ENCODE results near the gene ZNF35.

The ZNF35 gene

DNA sequence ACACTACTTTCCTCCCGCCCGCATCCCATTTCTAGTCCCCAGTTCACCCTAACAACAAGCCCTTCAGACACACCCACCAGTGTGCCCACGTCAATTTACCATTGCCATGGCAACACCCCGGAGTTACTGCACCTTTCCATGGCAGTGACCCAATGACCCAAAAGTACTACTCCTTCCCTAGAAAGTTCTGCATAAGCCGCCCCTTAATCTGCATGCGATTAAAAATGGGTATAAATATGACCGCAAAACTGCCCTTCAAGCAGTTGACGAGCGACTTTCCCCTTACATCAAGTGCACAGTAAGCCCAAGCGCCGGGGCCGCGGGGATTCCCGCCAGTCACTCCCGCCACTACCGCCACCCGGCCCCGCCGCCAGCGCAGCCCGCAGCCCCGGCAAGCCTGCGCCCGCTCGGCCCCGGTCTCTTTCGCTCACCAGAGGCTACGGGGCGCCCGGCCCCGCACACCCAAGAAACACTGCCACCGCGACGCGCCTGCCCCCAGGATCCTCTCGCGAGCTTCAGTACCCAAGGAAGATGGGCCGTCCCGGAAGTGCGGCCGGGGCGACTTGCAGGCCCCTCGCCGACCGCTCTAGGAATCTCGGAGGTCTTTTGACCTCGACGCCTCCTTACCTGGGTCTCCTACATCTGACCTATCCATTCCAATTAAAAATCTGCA lies 36.7 kb downstream of the ZNF35 start:
- peak; percentile 0 to 49 (median 24) for DNase-seq

GRCh38 chr3:44687898-44688297 lies 39.4 kb downstream of the ZNF35 start:
- no peak for DNase-seq

Data from stimulated activated naive CD4-positive, alpha-beta T cell (primary cell).